ENCODE data around the gene C6orf52.

C6orf52 gene

DNA sequence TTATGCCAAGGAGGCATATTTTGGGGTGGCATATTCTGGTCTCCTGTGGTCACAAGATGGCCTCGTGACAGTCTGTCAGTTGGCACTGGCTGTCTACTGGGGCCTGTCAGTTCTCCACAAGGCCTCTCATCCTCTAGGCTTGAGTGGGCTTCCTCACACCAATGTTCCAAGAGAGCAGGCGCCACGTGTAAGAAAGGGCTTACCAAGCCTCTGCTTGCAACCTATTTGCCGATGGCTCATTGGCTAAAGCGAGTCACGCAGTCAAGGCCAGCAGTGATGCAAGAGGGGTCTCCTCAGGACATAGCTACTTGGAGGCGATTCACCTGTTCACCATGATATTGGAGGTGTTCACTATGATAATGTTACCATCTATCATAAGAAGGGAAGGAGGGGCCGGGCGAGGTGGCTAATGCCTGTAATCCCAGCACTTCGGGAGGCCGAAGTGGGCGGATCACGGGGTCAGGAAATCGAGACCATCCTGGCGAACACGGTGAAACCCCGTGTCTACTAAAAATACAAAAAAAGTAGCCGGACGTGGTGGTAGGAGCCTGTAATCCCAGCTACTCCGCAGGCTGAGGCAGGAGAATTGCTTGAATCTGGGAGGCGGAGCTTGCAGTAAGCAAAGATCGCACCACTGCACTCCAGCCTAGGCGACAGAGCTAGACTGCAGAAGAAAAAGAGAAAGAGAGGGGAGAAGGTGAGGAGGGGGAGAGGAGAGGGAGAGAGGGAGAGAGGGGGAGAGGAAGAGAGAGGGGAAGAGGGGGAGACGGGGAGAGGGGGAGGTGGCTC, 35.3 kb downstream of the C6orf52 start:
- TF ChIP-seq POLR2A (IDR thresholded peaks at IDR 0.05; ENCODE audit: low read depth, low read length), result no peak
- DNase-seq (ENCODE audit: insufficient read length, low spot score), result no peak
- FAIRE-seq, result no peak

DNA sequence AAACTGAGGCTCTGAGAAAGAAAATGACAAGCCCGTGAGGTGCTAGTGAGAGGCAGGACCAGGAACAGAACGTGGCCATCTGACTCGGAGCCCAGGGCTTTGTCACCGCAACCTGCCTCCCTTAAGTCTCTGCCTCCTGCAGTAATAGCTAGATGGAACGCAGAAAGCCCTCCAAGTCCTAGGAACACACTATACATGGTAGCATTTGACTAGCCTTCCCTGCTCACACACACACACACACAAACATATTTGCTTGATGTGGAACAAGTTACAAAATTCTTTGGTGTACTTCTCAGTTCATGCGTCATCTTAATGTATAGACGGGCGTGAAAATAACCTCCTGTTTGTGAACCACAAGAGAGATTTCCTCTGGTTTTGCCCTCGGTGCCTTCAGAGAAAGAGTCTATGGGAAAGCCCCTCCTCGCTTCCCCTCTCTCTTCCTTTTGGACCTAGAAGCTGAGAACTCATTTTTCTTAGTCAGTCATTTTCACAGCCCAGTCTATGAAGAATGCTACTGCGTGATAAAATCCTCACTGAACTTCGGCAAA, 38.8 kb downstream of the C6orf52 start:
- no peak for TF ChIP-seq POLR2A (IDR thresholded peaks at IDR 0.05; ENCODE audit: low read depth, low read length)
- no peak for DNase-seq (ENCODE audit: insufficient read length, low spot score)
- no peak for FAIRE-seq

DNA sequence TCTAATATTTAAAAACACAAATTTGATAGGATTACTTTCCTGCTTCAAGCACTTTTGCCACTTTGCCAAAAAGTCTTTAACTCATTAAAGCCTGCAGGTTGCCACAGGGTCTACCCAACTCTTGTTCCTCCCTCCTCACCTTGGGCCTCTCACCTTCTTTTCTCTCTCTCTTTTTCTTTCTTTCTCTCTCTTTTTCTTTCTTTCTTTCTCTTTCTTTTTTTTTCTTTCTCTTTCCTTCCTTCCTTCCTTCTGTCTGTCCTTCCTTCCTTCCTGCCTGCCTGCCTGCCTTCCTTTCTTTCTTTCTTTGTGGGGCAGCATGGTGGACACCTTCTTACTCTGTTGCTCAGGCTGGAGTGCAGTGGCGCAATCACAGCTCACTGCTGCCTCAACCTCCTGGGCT, 50.2 kb downstream of the C6orf52 start:
- no peak for TF ChIP-seq POLR2A (IDR thresholded peaks at IDR 0.05; ENCODE audit: low read depth, low read length)
- FAIRE-seq (no peak), DNase-seq (ENCODE audit: insufficient read length, low spot score) (no peak)

DNA sequence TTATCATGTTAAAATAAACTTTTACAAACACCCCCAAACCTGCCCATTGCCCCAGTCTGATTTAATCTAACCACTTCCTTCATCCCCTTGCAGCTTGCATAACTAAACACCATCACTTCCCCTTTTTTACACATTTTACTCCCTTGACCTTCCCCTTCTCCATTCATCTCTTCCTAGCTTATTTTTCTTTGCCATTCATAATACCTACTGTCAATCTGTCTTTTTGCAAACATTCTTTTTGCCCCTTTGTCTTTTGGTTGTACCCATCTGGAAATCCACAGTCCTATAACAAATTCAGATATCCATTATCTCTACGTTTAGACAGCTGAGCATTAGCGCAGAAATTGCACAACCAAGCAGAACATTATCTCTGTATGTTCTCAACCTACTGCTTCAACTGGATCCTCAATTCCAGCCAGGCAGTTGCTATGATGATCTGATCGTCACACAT, 51.2 kb downstream of the C6orf52 start:
- no peak for FAIRE-seq
- no peak for DNase-seq (ENCODE audit: insufficient read length, low spot score)
- no peak for TF ChIP-seq POLR2A (IDR thresholded peaks at IDR 0.05; ENCODE audit: low read depth, low read length)

DNA sequence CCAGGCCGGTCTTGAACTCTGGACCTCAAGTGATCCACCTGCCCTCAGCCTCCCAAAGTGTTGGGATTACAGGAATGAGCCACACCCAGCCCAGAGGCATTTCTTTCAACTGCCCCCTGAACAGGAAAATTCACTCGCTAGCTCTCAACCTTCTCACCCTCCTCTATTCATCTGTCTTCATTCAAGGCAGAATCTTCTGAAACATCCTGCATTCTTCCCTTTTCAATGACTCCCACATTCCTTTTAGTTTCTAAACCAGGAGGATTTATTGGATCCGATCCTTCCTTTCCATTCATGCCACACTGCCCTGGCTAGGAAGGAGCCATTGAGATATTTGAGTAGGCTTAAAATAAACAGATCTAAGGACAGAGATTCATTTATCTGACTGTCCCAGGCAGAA, 52.9 kb downstream of the C6orf52 start:
- FAIRE-seq (no peak), DNase-seq (ENCODE audit: insufficient read length, low spot score) (no peak)
- TF ChIP-seq POLR2A (IDR thresholded peaks at IDR 0.05; ENCODE audit: low read depth, low read length), result no peak

DNA sequence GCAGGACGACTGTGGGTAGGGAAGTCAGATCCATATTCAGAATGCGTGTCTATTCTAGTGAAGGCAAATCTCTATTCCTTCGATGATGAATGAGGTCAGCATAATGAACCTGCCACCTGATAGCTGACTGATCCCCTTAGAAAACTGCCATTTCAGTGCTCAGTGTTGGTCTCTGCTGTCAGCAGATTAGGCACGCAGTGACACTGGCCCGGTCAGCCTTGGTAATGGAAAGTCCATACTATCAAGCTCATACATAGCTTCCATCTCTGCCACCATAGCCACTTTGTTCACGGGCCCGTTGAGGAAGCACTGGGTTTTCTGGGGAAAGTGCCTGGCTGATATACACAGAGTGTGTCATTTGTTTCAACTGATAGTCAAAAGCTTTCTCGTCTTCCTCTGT, 54.0 kb downstream of the C6orf52 start:
- FAIRE-seq, result no peak

DNA sequence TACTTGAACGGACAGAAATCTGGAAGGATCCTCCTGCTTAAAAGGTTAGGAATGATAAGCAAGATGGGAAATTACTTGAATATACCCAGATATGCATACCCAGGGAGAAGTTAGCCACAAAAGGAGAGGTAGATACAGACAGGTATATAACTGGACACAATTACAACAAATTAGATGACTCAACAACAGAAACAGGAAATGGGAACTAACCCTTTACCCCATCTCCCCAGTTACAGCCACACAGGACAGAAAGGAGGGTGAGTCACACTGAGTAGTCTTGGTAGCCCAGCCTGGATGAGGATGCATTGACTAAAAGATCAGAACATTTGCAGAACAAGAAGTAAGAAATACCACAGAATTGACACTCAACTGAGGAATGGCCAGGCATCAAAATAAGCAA, 61.2 kb downstream of the C6orf52 start:
- TF ChIP-seq POLR2A (IDR thresholded peaks at IDR 0.05; ENCODE audit: low read depth, low read length), result no peak
- DNase-seq (ENCODE audit: insufficient read length, low spot score), result peak; percentile 85
- FAIRE-seq, result peak; percentile 99

More for the DNA sequence above, 54.0 kb downstream of the C6orf52 start:
- no peak for TF ChIP-seq POLR2A (IDR thresholded peaks at IDR 0.05; ENCODE audit: low read depth, low read length)
- no peak for DNase-seq (ENCODE audit: insufficient read length, low spot score)

DNA sequence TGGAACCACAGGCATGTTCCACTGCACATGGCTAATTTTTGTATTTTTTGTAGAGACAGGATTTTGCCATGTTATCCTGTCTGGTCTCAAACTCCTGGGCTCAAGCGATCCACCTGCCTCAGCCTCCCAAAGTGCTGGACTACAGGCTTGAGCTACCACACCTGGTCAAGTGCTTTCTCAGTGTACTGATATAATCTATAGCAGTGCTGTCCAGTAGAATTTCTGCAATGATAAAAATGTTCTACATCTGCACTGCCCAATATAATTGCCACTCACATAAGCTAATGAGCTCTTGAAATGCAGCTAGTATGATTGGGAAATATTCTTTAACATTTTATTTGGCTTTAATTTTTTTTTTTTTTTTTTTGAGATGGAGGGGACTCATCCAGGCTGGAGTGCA, 64.2 kb downstream of the C6orf52 start:
- FAIRE-seq (no peak), DNase-seq (ENCODE audit: insufficient read length, low spot score) (no peak)
- TF ChIP-seq POLR2A (IDR thresholded peaks at IDR 0.05; ENCODE audit: low read depth, low read length), result no peak

DNA sequence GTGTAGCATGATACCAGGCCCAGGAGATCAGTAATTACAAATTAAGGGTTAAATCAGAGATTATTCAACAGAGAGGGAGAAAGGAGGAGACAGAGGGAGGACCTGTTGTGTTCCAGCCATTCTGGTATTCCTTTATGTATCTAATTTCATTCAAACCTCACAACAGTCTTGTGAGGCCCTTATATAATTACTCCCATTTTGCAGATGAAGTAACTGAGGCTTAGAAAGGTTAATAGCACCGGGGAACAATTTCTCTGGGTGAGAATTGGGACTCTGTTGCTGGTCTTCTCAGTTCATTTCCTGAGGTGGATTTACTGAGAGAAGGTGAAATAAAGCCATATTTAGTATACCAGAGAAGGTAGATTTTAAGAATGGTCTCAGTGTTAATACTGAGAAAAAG, 66.6 kb downstream of the C6orf52 start:
- TF ChIP-seq POLR2A (IDR thresholded peaks at IDR 0.05; ENCODE audit: low read depth, low read length), result no peak
- FAIRE-seq (no peak), DNase-seq (ENCODE audit: insufficient read length, low spot score) (no peak)

DNA sequence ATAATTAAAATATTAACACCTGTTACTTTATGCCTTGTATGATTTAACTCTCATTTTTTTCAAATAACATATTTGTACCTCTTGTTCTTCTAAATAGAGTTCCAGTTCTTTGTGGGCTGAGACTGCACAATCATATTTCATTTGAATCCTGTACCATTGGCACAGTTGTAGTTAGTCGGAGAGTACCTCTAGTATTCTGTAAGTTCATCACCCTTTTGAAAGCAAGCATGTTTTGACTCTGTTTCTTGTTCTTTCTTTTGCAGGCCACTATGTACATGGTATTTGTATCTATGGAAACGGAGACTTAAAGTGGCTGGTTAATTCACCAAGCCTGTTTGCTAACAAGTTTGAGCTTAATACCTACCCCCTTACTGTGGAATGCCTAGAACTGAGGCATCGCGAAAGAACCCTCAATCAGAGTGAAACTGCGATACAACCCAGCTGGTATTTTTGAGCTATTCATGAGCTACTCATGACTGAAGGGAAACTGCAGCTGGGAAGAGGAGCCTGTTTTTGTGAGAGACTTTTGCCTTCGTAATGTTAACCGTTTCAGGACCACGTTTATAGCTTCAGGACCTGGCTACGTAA, 68.2 kb downstream of the C6orf52 start:
- no peak for TF ChIP-seq POLR2A (IDR thresholded peaks at IDR 0.05; ENCODE audit: low read depth, low read length)
- FAIRE-seq, result no peak
- DNase-seq (ENCODE audit: insufficient read length, low spot score), result no peak

DNA sequence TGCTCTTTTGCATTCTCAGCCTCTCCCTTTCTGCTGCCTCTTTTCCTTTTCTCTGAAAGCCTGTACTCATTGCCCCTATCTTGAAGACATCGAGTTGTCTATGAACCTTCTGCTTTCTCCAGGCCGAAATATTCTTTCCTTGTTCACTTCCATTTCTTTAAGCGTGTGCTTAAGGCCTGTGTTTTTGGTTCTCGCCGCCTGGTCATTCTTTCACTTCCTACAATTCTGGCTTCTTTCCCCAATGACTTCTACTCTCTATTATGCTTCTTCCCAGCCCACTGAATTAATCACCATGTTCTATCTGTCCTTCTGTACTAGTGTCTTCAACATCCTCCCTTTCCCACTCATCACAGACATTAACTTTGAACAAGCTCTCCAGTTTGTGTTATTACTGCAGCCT, 69.6 kb downstream of the C6orf52 start:
- TF ChIP-seq POLR2A (IDR thresholded peaks at IDR 0.05; ENCODE audit: low read depth, low read length), result no peak
- FAIRE-seq, result no peak
- no peak for DNase-seq (ENCODE audit: insufficient read length, low spot score)

DNA sequence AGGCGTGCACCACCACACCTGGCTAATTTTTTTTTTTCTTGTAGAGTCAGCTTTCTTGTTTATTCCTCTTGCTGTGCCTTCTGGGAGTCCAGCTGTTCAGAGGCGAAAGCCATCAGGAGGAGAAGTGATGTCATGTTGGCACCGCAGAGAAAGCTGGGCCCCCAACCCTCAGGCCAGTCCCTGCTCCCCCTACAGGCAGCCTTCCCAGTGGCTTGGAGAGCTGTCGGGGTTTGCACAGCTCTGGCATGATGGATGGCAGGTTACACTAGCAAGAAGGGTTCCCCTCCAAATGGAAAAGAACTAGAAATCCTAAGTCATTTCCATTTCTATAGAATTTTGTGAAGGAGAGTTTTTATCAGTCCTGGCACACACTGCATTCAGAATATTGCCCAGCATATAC, 72.6 kb downstream of the C6orf52 start:
- TF ChIP-seq POLR2A (IDR thresholded peaks at IDR 0.05; ENCODE audit: low read depth, low read length), result no peak
- DNase-seq (ENCODE audit: insufficient read length, low spot score) (no peak), FAIRE-seq (no peak)

Measured in H54 (cell line).